ENCODE results near the gene CSF3R. TPM values are rescaled to one million over a fixed set of nuclear protein-coding genes. Genes with fewer than 3 reads are reported as not detected.

Gene CSF3R
- total and polyA plus RNA-seq, 9 of the 15 experiments (the other 6 are each of a cell fraction or from before 2014, with no cell fraction given) = 0.21 to 0.86 (median 0.40) TPM; not detected in 1

DNA sequence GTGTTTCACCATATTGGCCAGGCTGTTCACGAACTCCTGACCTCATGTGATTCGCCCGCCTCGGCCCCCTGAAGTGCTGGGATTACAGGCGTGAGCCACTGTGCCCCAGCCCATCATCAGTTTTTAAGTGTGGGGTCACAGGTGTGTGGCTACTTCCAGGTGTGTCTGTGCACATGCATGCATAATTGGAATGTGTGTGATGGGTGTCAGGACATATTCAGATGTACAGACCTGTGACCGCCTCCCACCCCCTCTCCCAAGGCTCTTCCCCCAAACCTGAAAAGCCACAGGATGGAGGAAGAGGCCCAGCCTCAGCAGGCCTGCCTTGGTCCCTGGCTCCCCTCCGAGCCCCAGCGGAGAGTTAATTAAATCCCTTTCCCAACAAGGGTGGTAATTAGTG, 37.3 kb upstream of the CSF3R start:
- BruUV-seq (replicated peaks) = no TSS peak
- DNase-seq (ENCODE audit: extremely low read depth in 1 of 4, low spot score in 3 of 4) (no peak), ATAC-seq (no peak), FAIRE-seq (no peak)
- Histone ChIP-seq H3K9ac (ENCODE audit: insufficient read depth in 1 of 2, low read depth in 2 of 2, low read length in 2 of 2) (no peak overlapping the region), H2AFZ (ENCODE audit: low read depth, low read length) (no peak overlapping the region), H3K27ac (ENCODE audit: extremely low read depth, low read depth, low read length) (no peak overlapping the region), H3K4me3 (no peak overlapping the region), H3K4me2 (ENCODE audit: insufficient read depth, low read length) (no peak overlapping the region), H3K79me2 (ENCODE audit: control insufficient read depth, insufficient read depth, low read length) (no peaks in the 10 kb centered on the region), H3K27me3 (ENCODE audit: control insufficient read depth in 2 of 2, insufficient read depth in 2 of 2, low read length in 2 of 2) (no peaks in the 10 kb centered on the region; a peak in 1 of 5 replicates), H3K4me1 (replicated peaks in 1 of 2; ENCODE audit: control insufficient read depth in 2 of 2, insufficient read depth in 2 of 2, low read length in 2 of 2) (peaks cover 20 to 25% of the 10 kb centered on the region in 2 experiments; a peak in 4 of 5 replicates), H3K9me3 (replicated peaks; ENCODE audit: control insufficient read depth, insufficient read depth, low read depth, low read length) (no peaks in the 10 kb centered on the region), H4K20me1 (replicated peaks; ENCODE audit: control insufficient read depth, insufficient read depth, low read length) (no peaks in the 10 kb centered on the region), H3K9me1 (ENCODE audit: control insufficient read depth, insufficient read depth, low read length) (no peaks in the 10 kb centered on the region), H3K36me3 (ENCODE audit: control insufficient read depth, insufficient read depth, low read length) (no peaks in the 10 kb centered on the region)
- ChIA-PET POLR2A (interaction anchor here (1.0 kb wide), 1 partner anchor 53 kb away, joined by 3 read pairs; no protein-coding TSS in a partner anchor), CTCF (ENCODE audit: low intra/inter-chr PET ratio) (no interaction called here)
- WGBS (ENCODE audit: insufficient coverage, low coverage, missing lambda C conversion rate) = 46% methylated on average over 8 of the region's 8 CpGs
- intact Hi-C loops (cut with micrococcal nuclease) = no loop called here
- in situ Hi-C loops (cut with MboI) = no loop called here
- TF ChIP-seq FOXK2 (conservative IDR thresholded peaks at IDR 0.05 in 1 of 2, IDR thresholded peaks at IDR 0.05 in 1 of 2; ENCODE audit: low read depth in 2 of 2) (no peak), ILK (tag; IDR thresholded peaks at IDR 0.05; ENCODE audit: borderline replicate concordance, low read depth) (no peak), PML (IDR thresholded peaks at IDR 0.05; ENCODE audit: low read length) (no peak), EGR1 (conservative IDR thresholded peaks at IDR 0.05) (no peak), SMAD4 (CRISPR knock-in tag; conservative IDR thresholded peaks at IDR 0.05) (no peak), FOXM1 (IDR thresholded peaks at IDR 0.05; ENCODE audit: low read depth) (no peak), FOXM1 (CRISPR knock-in tag; IDR thresholded peaks at IDR 0.05; ENCODE audit: low read depth) (no peak), XRCC3 (IDR thresholded peaks at IDR 0.05) (no peak), CXXC5 (CRISPR knock-in tag; IDR thresholded peaks at IDR 0.05) (no peak), NR2C1 (IDR thresholded peaks at IDR 0.05) (no peak), NR2C1 (tag; IDR thresholded peaks at IDR 0.05) (no peak), RNF2 (IDR thresholded peaks at IDR 0.05) (no peak)
- TF ChIP-seq, protein P1, sequence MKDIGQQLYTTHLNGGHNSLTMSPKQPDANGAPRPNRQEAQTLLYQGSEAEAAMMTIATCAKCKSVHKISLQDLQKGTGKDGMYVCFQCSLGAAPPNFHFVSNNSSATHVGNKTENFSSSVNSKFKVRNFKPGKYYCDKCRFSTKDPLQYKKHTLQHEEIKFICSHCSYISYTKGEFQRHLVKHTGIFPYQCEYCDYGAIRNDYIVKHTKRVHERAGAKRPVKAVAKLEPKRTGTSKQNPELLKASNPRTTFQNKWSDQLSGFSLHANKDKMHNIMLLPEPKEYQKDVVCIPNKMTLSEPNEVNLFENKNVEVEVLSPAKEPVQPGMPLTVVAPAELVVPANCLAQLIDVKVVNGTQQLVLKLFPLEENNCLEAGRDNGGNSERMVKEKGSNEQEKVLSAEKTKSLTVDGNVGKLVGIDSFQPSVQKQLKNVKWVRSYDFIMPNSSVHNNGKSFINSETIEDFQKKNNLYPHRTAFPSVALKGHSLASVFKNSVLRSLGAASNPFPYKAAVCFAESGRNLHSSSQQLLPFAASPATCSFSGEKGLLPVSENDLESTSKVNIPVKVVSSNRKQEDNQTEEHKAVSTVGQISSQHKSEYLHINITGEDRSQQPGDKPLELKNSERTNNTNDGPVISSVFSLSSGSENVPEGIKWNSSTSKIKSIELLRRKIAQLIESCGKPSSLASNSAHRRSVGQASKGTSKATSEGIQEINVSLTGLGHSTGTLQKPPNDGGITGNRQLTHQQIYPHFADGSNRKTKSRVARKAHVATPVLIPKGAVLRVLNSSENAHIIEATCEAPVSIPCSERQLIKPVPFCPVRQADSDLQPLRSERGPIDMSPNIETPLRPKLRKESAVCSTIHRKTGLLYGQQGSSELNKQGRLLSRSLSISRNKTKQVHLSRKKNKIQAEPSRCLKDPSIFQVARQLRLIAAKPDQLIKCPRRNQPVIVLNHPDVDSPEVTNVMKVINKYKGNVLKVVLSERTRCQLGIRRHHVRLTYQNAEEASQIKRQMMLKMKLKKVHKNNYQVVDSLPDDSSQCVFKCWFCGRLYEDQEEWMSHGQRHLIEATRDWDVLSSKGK (CRISPR knock-in tag; IDR thresholded peaks at IDR 0.05) = no peak
- TF ChIP-seq, protein P2, sequence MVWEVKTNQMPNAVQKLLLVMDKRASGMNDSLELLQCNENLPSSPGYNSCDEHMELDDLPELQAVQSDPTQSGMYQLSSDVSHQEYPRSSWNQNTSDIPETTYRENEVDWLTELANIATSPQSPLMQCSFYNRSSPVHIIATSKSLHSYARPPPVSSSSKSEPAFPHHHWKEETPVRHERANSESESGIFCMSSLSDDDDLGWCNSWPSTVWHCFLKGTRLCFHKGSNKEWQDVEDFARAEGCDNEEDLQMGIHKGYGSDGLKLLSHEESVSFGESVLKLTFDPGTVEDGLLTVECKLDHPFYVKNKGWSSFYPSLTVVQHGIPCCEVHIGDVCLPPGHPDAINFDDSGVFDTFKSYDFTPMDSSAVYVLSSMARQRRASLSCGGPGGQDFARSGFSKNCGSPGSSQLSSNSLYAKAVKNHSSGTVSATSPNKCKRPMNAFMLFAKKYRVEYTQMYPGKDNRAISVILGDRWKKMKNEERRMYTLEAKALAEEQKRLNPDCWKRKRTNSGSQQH (CRISPR knock-in tag; IDR thresholded peaks at IDR 0.05) = no peak
- TF ChIP-seq, protein P3, sequence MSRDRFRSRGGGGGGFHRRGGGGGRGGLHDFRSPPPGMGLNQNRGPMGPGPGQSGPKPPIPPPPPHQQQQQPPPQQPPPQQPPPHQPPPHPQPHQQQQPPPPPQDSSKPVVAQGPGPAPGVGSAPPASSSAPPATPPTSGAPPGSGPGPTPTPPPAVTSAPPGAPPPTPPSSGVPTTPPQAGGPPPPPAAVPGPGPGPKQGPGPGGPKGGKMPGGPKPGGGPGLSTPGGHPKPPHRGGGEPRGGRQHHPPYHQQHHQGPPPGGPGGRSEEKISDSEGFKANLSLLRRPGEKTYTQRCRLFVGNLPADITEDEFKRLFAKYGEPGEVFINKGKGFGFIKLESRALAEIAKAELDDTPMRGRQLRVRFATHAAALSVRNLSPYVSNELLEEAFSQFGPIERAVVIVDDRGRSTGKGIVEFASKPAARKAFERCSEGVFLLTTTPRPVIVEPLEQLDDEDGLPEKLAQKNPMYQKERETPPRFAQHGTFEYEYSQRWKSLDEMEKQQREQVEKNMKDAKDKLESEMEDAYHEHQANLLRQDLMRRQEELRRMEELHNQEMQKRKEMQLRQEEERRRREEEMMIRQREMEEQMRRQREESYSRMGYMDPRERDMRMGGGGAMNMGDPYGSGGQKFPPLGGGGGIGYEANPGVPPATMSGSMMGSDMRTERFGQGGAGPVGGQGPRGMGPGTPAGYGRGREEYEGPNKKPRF (IDR thresholded peaks at IDR 0.05; ENCODE audit: low read depth, low read length) = no peak
- TF ChIP-seq, protein P4, sequence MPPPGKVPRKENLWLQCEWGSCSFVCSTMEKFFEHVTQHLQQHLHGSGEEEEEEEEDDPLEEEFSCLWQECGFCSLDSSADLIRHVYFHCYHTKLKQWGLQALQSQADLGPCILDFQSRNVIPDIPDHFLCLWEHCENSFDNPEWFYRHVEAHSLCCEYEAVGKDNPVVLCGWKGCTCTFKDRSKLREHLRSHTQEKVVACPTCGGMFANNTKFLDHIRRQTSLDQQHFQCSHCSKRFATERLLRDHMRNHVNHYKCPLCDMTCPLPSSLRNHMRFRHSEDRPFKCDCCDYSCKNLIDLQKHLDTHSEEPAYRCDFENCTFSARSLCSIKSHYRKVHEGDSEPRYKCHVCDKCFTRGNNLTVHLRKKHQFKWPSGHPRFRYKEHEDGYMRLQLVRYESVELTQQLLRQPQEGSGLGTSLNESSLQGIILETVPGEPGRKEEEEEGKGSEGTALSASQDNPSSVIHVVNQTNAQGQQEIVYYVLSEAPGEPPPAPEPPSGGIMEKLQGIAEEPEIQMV (tag; conservative IDR thresholded peaks at IDR 0.05; ENCODE audit: low read depth) = no peak

Data from K562 (cell line).